Superior temporal gyrus (tissue), 1 donor: ENCODE measurements around the gene KRT4.

Experiments used
- DNase-seq: peaks from one replicate; pipeline ENCODE4 v3.0.0-alpha.2; 2016; ENCODE audit errors: extremely low spot score

Gene KRT4

DNA sequence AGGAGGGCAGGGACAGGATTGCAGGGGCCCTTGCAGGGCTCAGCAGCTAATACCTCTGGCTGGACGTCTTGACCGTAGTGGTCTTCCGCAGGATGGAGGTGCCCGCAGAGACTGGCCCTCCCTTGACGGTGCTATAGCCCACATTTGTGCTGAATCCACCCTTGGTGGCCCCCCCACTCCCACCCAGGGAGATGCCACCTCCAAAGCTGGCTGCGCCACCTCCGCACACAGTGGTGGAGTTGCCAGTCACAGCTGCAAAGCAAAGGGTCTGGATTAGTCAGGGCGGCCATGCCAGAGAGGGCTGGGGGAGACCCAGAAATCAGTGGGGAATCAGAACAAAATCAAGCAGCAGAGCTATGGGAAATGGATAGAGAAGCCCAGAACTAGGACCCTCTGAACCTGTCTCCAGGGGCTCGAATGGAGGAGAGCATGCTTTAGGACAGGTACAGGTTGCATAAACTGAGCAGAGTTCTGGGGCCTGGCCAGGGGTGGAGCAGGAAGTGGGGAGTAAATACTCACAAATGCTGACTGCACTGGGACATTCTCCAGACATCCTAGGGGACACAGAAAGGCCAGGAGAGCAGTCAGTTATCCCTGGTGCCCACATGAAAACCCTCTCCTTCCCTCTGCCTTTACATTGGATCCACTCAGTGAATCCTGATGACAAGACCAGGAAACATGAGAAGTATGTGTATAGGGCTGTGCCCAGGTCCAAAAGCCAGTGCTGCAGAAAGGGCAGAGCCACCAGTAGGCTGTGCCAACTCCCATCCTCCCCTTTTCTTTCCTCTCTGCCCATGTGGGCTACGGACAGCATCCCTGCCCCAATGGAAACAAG, 8.1 kb upstream of the KRT4 start:
- DNase-seq: no peak

DNA sequence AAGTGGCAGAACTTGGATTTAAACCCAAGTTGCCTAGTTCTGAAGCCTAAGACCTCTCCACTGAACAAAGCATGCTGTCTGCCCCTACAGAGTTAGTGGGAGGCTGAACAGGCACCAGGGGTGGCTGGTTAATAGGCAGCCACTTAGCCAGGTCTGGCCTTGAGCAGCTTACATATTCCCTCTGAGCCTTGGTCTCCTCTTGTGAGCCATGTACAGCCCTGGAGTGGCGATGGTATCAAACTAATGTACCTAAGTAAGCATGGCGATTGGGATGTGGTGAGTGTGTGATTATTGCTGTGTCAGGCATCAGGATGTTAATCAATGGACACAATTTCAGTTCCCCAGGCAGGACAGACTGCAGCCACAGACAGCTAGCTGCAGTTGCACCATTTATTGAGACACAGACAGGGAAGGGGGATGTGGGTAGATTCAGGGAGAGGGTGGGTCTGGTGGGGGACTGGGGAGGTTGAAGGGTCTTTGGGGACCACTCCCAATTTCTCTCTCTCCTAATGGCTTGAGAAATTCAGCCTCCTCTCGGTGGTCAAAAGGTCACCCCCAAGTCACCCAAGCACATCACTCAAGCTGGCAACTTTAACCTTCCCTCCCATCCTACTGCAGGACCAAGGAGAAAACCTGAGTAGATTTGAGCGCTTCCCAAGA, 7.3 kb upstream of the KRT4 start:
- DNase-seq: no peak

DNA sequence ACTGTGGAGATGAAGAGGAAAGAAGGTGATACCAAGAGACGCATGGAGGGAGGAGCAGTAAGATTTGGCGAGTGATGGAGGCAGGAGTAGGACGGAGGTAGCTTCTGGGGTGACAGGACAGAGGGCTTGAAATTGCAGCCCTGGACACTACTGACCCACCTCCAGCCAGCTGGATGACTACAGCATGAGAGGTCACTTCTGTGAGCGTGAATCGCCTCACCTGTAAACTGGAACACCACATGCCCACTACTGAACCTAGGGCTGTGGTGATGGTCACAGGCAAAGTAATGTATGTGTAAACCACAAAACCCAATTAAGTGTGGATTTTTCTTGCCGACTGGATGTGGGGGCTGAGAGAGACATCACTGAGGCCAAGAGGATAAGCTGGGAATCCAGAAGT, 6.6 kb upstream of the KRT4 start:
- DNase-seq: no peak

DNA sequence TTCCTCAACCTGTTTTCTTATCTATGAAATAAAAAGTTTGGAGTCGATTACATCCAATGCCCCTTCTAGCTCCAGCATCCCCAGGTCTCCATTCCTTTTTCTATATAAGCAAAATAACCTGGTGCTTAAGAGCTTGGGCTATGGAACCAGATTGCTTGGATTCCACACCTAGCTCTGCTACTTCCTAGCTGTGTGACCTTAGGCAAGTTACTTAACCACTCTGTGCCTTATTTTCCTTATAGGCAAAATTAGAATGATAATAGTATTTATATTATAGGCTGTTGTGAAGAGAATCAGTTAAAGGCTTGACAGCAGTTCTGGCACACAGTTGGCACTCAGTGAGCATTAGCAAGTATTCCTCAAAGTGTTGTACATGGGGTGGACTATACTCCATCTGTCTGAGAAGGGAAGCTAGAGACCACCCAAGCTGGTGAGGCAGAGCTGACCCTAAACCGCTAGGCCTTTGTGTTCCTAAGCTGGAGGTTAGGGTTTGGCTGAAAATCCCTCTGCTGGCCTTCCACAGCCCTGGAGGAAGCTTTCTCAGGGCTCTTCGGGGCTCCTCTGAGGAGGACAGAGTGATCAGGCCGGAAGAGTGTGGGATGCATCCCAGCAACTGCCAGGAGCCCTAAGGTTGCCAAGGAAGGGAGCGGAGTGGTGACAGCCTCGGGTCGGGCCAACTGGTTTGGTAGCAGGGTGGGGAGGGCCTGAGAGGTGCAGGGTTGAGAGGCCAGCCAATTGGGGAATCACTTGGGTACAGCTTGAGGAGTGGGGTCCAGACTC, 6.0 kb upstream of the KRT4 start:
- no peak for DNase-seq

DNA sequence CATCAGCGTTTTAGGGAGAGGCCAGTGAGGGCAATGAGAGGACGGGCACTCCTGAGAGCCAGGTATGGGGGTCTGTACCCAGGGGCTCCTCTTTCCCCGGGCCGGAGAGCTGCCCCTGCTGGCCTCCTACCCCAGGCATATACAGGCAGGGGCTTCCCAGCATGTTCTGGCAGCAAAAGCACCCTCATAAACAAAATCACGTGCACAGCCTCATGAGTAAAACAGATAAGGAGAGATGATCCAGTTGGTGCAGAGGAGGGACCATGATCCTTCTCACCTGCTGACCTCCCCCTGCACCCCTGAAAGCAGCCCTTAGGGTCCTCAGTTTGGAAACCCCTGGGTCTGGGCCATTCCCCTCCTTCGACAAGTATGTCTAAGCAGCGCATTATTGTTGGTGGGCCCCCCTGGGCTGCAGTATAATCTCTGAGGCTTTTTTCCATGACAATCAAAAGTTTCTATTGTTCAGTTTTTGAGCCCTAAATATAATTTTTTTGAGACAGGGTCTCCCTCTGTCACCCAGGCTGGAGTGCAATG, 5.0 kb upstream of the KRT4 start:
- no peak for DNase-seq

DNA sequence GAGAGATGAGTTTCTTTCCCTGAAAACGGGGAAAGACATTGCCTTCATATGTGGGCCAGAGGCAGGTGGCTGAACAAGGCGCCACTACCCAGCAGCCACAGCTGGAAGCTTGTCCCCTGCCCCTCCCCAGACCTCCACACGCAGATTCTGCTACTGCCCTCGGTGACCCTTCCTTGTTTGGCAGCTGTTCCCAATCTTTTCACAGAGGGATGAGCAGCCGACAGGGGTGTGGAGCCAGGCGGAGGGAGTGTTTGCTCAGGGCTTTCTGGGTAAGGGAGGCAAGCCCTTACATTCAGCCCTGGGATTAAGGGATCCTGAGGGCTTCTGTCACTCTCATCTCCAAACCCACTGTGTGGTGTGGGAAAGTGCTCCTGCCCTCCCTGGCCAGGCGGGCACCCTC, 4.5 kb upstream of the KRT4 start:
- no peak for DNase-seq

DNA sequence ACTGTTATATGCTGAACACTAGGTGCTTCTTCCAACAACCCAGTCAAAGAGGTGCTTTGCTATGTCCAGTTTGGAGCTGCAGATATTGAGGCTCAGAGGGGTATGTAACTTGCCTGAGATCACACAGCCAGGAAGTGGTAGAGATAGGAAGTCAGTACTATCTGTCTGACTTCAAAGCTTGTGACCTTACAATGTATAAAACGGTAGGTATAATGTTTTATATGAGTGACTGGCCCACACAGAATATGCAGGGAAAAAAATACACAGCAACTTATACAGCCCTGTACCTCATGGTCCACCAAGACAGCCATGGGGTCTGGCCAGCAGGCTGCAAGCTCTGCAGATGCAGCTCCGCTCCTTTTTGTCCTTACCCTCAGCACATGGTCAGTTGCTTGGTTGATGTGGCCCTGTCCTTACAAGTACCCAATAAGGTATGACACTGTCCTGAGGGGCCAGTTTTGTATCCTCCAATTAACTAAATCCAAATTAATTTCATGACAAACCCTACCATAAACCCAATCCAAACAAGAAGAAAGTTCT, 3.9 kb upstream of the KRT4 start:
- no peak for DNase-seq

DNA sequence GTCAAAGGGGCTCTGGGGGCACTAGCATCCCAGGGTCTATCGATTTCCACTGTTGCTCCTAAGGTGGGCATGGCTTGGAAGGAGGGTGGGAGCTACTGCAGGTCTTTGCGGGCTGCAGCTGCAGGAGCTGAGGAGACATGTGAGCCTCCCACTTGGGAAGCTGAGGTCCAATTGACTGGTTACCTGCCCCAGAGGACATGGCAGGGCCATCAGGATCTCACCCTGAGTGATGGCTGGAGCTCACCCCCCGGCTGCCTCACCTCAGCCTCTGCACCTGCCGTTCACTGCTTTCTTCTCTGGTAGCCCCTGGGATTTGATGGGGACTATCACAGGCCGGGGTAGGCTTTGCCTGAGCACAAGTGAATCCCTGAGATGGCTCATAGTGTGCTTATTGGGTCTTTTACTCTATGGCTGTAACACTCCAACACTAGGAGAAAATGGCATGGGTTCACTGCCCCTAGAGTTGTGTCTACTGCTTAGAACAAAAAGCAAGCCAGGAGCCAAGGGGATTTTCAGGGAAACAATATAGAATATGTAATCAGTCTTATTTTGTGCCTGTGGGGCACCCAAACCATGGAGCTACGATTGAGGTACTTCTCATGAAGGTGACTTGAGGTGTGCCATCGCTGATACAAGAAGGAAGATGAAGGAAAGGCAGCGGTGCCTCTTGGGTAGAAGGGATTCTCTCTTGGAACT, 3.2 kb upstream of the KRT4 start:
- DNase-seq: no peak

DNA sequence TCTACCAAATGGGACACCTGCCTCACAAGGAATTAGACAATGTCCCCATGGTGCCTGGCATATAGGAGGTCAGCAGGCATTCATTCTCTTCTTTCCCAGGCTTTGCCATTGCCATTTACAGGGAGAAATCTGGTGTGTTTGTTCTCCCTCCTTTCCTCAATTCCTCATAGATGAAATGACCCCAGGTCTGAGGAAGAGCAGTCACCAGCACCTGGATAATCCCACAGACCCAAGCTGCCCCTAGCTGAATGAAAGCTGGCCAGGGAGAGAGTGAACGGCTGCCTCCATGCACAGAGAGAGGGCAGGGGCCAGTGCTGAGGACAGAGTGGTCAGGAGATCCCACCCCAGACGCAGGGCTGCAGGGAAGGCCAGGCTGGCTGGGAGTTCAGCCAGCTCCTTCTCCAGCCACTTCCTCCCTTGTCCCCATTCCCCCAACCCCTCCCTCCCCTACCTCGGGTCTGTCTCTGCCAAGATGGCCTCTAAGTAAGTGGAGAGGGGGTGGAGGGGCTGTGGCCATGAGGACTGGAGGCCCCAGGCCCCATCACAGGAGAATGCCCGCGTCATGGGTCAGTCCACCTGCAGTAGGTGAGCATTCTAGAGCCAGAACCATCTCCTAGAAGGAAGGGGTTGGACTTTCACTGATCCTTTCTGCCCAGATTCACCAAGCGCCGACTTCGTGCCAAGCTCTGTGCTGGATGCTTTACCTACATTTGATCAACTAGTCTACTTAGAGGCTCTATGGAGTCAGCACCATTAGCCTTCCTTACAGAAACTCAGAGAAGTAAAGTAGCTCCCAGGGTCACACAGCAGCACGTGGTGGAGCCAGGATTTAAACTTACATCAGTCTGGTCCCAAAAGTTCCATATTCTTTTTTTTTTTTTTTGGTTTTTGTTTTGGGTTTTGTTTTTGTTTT, 2.0 kb upstream of the KRT4 start:
- no peak for DNase-seq

DNA sequence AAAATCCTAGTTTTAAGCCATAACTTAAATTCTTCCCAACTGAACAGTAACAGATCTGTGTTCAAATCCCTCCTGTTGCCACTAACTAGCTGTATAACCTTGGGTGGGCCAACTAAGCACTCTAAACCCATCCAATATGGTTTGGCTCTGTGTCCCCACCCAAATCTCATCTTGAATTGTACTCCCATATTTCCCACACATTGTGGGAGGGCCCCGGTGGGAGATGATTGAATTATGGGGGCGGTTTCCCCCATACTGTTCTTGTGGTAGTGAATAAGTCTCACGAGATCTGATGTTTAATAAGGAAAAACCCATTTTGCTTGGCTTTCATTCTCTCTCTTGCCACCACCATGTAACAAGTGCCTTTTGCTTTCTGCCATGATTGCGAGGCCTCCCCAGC, 1.2 kb upstream of the KRT4 start:
- DNase-seq: no peak

DNA sequence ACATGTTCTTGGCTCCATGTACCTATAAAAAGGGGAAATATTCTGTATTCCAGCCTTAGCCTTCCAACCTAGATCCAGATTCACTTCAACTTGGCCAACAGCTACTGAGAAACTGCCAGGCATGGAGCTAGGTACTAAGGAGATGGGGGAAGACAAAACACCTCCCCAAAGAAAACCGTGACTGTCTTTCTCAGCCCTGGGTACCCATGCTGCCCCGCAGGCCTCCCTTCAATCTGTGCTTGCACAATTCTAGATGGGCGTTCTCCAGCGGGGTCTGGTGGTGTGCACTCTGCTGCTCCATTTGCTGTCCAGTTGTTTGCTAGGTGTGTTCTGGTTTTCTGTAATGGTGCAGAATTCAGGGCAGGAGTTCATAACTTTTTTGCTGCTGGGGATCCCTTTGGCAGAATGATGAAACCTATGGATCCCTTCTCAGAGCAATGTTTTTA, 817 bp upstream of the KRT4 start:
- DNase-seq: no peak

DNA sequence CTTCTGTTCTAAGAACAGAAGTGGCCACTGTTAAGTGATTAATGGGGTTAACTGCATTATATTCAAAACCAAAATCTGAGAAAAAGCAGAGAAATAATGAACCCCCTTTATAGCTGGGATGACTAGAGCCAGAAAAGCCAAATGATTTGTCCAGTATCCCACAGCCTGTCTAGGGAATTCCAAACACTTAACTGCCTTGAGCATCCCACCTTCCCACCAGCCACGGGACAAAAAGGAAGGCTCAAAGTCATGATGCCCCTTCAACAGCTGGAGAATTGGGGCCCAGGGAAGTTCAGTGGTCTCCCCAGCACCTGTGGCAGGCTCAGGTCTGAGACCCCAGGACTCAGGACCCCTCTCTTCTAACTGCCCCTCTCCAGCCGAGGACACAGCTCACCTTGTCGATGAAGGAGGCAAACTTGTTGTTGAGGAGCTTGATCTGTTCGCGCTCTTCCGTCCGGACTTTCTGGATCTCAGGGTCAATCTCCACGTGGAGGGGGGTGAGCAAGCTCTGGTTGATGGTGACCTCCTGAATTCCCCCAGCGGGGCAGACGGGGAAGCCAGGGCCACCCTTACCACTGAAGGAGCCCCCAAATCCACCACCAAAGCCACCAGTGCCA, 605 bp downstream of the KRT4 start:
- DNase-seq: no peak

DNA sequence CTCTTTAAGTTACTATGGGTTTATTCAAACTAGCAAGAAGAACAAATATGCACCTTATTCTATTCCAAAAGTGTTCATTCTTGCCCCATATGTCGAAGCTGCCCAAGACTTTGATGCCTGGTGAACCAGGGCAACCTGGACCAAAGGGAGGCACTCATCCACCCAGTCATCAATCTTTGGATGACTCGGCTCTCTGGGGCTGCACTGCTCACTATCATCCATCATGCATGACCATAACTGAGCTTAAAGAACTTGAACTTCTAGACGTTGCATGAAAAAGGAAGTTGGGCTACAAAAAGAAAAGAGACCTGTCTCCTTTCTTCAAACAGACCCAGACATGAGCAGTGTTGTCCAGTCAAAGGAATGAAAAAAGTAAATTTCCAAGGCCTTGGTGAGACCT, 1.2 kb downstream of the KRT4 start:
- no peak for DNase-seq

DNA sequence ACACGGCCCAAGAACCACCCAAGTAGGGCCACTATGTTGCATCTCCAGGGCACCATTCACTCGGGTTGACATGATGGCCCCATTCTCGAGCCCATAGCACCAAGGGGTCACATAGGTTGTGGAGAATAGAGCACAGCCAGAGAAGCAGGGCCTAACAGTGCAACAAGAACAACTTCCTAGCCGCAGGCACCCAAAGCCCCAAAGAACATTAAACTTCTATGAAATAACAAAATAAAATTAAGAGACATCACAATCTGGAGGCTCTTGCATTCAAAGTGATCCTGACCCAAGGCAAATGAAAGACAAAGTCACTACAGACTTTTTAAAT, 1.9 kb downstream of the KRT4 start:
- no peak for DNase-seq

DNA sequence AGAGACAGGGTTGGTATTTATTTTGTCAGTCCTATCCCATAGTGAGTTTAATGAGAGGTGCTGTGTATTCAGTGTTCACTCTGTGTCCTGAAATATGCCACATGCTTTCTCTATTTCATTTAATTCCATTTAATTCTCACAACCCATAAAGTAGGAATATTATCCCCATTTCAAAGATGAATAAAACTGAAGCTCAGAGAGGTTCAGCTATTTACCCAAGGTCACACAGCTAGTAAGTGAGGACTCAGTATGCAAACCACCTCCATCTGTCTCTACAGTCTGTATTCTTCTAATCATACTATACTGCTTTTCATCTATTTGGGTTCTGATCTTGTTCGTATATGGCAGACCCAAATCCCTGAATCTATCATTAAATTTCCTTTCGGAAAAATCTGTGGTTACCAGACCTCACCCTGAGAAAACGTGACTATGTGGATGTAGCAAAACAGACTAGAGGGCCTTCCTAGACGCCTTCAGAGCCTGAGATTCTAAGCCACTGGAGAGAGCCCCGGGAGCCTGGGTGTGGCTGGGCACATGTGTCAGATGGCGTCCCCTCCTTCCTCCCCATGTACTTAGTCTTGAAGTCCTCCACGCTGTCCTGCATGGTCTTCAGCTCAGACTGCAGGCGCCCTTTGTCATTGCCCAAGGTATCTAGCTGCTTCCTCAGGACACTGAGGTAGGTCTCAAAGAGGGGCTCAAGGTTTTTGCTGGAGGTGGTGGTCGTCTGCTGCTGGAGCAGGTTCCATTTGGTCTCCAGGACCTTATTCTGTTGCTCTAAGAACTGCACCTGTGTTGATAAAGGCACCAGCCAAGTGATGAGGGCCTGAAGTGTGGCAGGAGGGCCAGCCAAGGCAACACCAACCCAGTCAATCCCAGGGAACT, 2.5 kb downstream of the KRT4 start:
- DNase-seq: no peak

DNA sequence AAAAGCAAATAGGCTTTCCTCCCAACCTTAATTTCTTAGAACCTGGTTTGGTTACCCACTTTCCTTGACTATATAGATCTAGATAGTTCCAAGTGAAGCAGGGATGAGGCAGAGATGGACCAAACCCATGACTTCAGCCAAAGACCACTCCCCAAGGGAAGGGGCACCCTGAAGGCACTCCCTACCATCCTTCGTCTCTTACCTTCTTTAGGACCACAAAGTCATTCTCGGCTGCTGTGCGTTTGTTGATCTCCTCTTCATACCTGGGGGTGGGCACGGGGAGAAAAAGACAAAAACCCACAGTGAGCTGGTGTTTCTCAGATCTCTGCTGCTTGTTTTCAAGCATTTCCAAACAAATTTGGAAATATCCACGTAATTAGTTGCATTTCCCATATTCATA, 3.4 kb downstream of the KRT4 start:
- no peak for DNase-seq

DNA sequence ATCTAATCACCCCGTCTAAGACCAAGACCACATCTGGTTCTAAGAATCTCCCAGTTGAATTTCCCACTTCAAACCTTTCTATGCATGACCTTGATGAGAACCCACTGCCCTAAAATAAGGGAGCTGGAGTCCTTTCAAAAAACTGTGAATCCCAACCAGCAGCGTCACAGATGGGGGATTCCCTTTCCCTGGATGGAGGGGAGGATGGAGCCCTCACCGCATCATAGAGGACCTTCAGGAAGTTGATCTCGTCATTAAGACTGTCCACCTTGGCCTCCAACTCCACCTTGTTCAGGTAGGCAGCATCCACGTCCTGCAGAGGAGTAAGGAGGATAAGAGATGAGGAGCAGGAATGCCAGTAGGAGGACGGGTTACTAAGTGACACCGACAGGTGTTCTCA, 4.8 kb downstream of the KRT4 start:
- no peak for DNase-seq

DNA sequence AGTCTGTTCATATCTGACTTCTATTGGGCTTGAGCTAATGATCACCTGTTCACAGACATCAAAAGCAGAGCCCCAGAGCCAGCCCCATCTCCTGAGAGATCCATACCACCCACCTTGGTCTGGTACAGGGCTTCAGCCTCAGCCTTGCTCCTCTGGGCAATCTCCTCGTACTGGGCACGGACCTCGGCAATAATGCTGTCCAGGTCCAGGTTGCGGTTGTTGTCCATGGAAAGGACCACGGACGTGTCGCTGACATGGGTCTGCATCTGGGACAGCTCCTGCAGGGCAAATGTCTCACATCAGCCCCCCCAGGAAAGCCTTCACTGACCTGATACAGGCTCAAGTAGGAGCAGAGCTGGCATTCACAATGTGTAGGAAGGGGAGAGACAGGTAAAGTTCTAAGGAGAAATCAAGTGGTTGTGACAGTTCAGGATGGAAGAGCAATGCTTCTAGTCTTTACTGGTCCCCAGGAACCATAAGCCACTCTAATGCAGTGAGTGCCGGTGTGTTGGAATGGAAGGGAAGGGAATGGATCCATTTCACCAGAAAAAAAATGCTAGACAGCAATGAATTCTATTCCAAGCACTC, 5.2 kb downstream of the KRT4 start:
- DNase-seq: no peak
